H9 (cell line): Measurements from ENCODE around the gene RPL28. TPM values are rescaled to one million over a fixed set of nuclear protein-coding genes. Genes with fewer than 3 reads are reported as not detected.

Source experiments
- DNase-seq: peaks from one replicate; pipeline ENCODE4 v3.0.0-alpha.2; 2017
- H2AFZ ChIP-seq: one replicate; pipeline ENCODE4 v1.6.1; 2013; ENCODE audit warnings: mild to moderate bottlenecking, low read length, control low read depth, moderate library complexity
- H2AK5ac ChIP-seq: 2 replicates; pipeline ENCODE4 v1.6.1; 2013; ENCODE audit warnings: low read length, control low read depth, mixed read lengths; ENCODE audit not compliant: insufficient read length
- H2BK120ac ChIP-seq: one replicate; pipeline ENCODE4 v1.6.1; 2013; ENCODE audit warnings: low read depth, mild to moderate bottlenecking, low read length, control low read depth, inconsistent platforms; ENCODE audit not compliant: poor library complexity, severe bottlenecking
- H2BK12ac ChIP-seq: 2 replicates; pipeline ENCODE4 v1.6.1; 2013; ENCODE audit warnings: low read length, control low read depth, mixed read lengths, low read depth; ENCODE audit not compliant: insufficient read length
- H2BK15ac ChIP-seq: 2 replicates; pipeline ENCODE4 v1.6.1; 2013; ENCODE audit warnings: low read depth, low read length, control low read depth
- H2BK20ac ChIP-seq: one replicate; pipeline ENCODE4 v1.6.1; 2013; ENCODE audit warnings: low read depth, mild to moderate bottlenecking, low read length, control low read depth, inconsistent platforms; ENCODE audit not compliant: poor library complexity, severe bottlenecking
- H2BK5ac ChIP-seq: 2 replicates; pipeline ENCODE4 v1.6.1; 2013; ENCODE audit warnings: low read length, control low read depth, mixed read lengths; ENCODE audit not compliant: insufficient read length
- H3K14ac ChIP-seq: 2 replicates; pipeline ENCODE4 v1.6.1; 2013; ENCODE audit warnings: low read length, control low read depth; ENCODE audit not compliant: insufficient read depth
- H3K18ac ChIP-seq: 2 replicates; pipeline ENCODE4 v1.6.1; 2013; ENCODE audit warnings: low read depth, mild to moderate bottlenecking, mixed read lengths, low read length, control low read depth; ENCODE audit not compliant: insufficient read length
- H3K23ac ChIP-seq: 2 replicates; pipeline ENCODE4 v1.6.1; 2013; ENCODE audit warnings: low read length, control low read depth, mixed read lengths, low read depth; ENCODE audit not compliant: insufficient read length
- H3K23me2 ChIP-seq: 2 replicates; pipeline ENCODE4 v1.6.1; 2013; ENCODE audit warnings: low read depth, mild to moderate bottlenecking, mixed read lengths, low read length, control low read depth; ENCODE audit not compliant: insufficient read length, poor library complexity, severe bottlenecking
- H3K27ac ChIP-seq: 2 replicates; pipeline ENCODE4 v1.5.1; 2013; ENCODE audit warnings: low read length, control low read depth, mixed read lengths, low read depth; ENCODE audit not compliant: insufficient read length
- H3K27me3 ChIP-seq: 2 replicates; pipeline ENCODE4 v1.6.1; 2013; ENCODE audit warnings: low read length, control low read depth, inconsistent platforms; ENCODE audit not compliant: insufficient read depth
- H3K4ac ChIP-seq: 2 replicates; pipeline ENCODE4 v1.6.1; 2013; ENCODE audit warnings: low read depth, mild to moderate bottlenecking, control low read depth, inconsistent platforms, low read length, moderate library complexity
- H3K4me1 ChIP-seq: 2 replicates; pipeline ENCODE4 v1.6.1; 2013; ENCODE audit warnings: low read length, control low read depth, inconsistent platforms; ENCODE audit not compliant: insufficient read depth
- H3K4me2 ChIP-seq: 2 replicates; pipeline ENCODE4 v1.6.1; 2013; ENCODE audit warnings: low read length, control low read depth, mixed read lengths; ENCODE audit not compliant: insufficient read length, insufficient read depth
- H3K56ac ChIP-seq: 2 replicates; pipeline ENCODE4 v1.6.1; 2013; ENCODE audit warnings: low read depth, mild to moderate bottlenecking, mixed read lengths, low read length, control low read depth; ENCODE audit not compliant: insufficient read length
- H3K79me1 ChIP-seq: 2 replicates; pipeline ENCODE4 v1.6.1; 2013; ENCODE audit warnings: low read depth, mild to moderate bottlenecking, moderate library complexity, low read length, control low read depth, inconsistent platforms; ENCODE audit not compliant: insufficient read depth, poor library complexity, severe bottlenecking
- H3K79me2 ChIP-seq: 2 replicates; pipeline ENCODE4 v1.6.1; 2013; ENCODE audit warnings: low read length, control low read depth, inconsistent platforms; ENCODE audit not compliant: insufficient read depth
- H3K9ac ChIP-seq: 2 replicates; pipeline ENCODE4 v1.6.1; 2013; ENCODE audit warnings: low read length, control low read depth, mixed read lengths; ENCODE audit not compliant: insufficient read length; ENCODE audit errors: extremely low read depth
- H3K9me3 ChIP-seq: one replicate; pipeline ENCODE4 v1.6.1; 2013; ENCODE audit warnings: low read depth, low read length, inconsistent platforms; ENCODE audit not compliant: control insufficient read depth
- H3T11ph ChIP-seq: one replicate; pipeline ENCODE4 v1.6.1; 2013; ENCODE audit warnings: mild to moderate bottlenecking, low read length, control low read depth, inconsistent platforms
- H4K20me1 ChIP-seq: one replicate; pipeline ENCODE4 v1.6.1; 2013; ENCODE audit not compliant: control insufficient read depth, insufficient read length, insufficient read depth
- H4K5ac ChIP-seq: 2 replicates; pipeline ENCODE4 v1.6.1; 2013; ENCODE audit warnings: low read depth, mild to moderate bottlenecking, mixed read lengths, low read length, control low read depth; ENCODE audit not compliant: insufficient read length
- H4K8ac ChIP-seq: replicated peaks from 2 replicates; pipeline ENCODE4 v1.6.1; 2013; ENCODE audit warnings: low read length, control low read depth, mixed read lengths, low read depth; ENCODE audit not compliant: insufficient read length
- H4K91ac ChIP-seq: 2 replicates; pipeline ENCODE4 v1.6.1; 2013; ENCODE audit warnings: low read depth, mild to moderate bottlenecking, moderate library complexity, mixed read lengths, low read length, control low read depth; ENCODE audit not compliant: insufficient read length
- H3K27ac Mint-ChIP-seq, 3 experiments: 2 replicates in 2 of 3; 3 replicates in 1 of 3; pipeline ENCODE4 v1.8.0; 2020 to 2021; ENCODE audit warnings: mixed read lengths in 3 of 3, mild to moderate bottlenecking in 1 of 3, moderate library complexity in 1 of 3
- H3K27me3 Mint-ChIP-seq: 2 replicates; pipeline ENCODE4 v1.8.0; 2021; ENCODE audit warnings: low read depth, mild to moderate bottlenecking, moderate library complexity, mixed read lengths
- H3K36me3 Mint-ChIP-seq, 3 experiments: 2 replicates in 2 of 3; 3 replicates in 1 of 3; pipeline ENCODE4 v1.8.0; 2020 to 2021; ENCODE audit warnings: low read depth in 3 of 3, mixed read lengths in 3 of 3; ENCODE audit not compliant: insufficient read depth in 1 of 3
- H3K4me1 Mint-ChIP-seq, 2 experiments: 2 replicates each; pipeline ENCODE4 v1.8.0; 2020; ENCODE audit warnings: mixed read lengths in 2 of 2
- H3K4me3 Mint-ChIP-seq, 2 experiments: 2 replicates in 1 of 2; 3 replicates in 1 of 2; pipeline ENCODE4 v1.8.0; 2020 to 2021; ENCODE audit warnings: mild to moderate bottlenecking in 2 of 2, mixed read lengths in 2 of 2, moderate library complexity in 1 of 2
- H3K9me3 Mint-ChIP-seq, 2 experiments: 2 replicates in 1 of 2; 3 replicates in 1 of 2; pipeline ENCODE4 v1.8.0; 2020; ENCODE audit warnings: mild to moderate bottlenecking in 2 of 2, mixed read lengths in 2 of 2, moderate library complexity in 1 of 2
- WGBS: extraction: QIAGEN DNeasy Blood & Tissue Kit; methylation state at CpG from one replicate; pipeline ENCODE4 v1.1.7; 2013; ENCODE audit warnings: missing lambda C conversion rate, low lambda C conversion rate, mixed read lengths; ENCODE audit not compliant: insufficient read length; ENCODE audit errors: extremely low coverage; 5-methylcytosine and 5-hydroxymethylcytosine counted together
- total RNA-seq: library from RNA; stranded (reverse); gene quantifications from 2 replicates; pipeline ENCODE4 v1.2.1, GENCODE V29; 2021
- TF ChIP-seq, protein P1 (sequence below): fragments of 200-600 bp; sonication (generic); conservative IDR thresholded peaks from 3 replicates; pipeline ENCODE4 v1.8.0; 2021; ENCODE audit warnings: antibody characterized with exemption, mild to moderate bottlenecking

Gene RPL28
- total RNA-seq, 1 experiment from 2014 or later: 2,076 TPM

DNA sequence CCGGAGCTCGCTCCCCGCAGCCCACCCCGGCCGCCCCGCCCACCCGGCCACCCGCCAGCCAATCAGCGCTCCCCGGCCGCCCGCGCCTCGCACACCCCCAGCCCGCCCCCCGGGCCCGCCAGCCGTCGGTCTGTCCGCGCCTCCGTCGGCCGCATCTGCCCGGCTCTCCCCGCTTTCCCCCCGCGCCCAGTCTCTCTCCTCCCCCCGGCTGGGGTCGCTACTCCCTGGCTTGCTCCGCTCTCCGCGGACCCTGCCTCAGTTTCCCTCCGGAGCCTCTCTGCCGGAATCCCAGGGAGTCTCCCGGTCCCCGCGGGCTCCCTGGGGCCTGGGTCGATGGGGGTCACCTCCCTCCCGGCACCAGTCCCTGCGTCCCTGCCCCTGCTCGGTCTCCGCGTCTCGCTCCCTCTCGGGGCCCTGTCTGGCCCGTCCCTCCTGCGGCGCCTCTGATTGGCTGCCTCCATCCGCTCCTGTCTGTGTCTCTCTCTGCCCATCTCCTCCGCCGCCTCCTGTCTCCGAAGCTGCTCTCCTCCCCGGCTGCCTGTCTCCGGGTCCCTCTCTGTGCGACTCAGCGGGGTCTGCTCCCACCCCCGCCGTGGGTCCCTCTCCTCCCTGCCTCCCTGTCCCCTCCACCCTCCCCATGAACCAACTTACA lies 16.0 kb upstream of the RPL28 start:
- no peak overlapping the region for H3K23ac ChIP-seq
- H3K27ac Mint-ChIP-seq: peak overlapping the region in 1 of 3 experiments; percentile 63; a peak in 1 of 7 replicates
- H3K79me1 ChIP-seq: no peaks in the 10 kb centered on the region
- peak; percentile 91 for DNase-seq
- H2BK15ac ChIP-seq: no peak overlapping the region
- H4K20me1 ChIP-seq: no peaks in the 10 kb centered on the region
- H3K27me3 Mint-ChIP-seq: peaks cover 78% of the 10 kb centered on the region
- no peaks in the 10 kb centered on the region for H3K9me3 ChIP-seq
- H2BK20ac ChIP-seq: no peak overlapping the region
- no peak overlapping the region for H3K18ac ChIP-seq
- H3T11ph ChIP-seq: no peak overlapping the region
- H4K5ac ChIP-seq: no peak overlapping the region
- H3K27me3 ChIP-seq: peaks cover 5% of the 10 kb centered on the region
- no peak overlapping the region for H3K56ac ChIP-seq
- H3K9me3 Mint-ChIP-seq: peaks cover 0 to 5% of the 10 kb centered on the region in 2 experiments; a peak in 2 of 5 replicates
- no peak overlapping the region for H3K14ac ChIP-seq
- peak overlapping the region; percentile 76 for H3K4me2 ChIP-seq
- no peak overlapping the region for H2BK5ac ChIP-seq
- no peak overlapping the region for H2BK120ac ChIP-seq
- peaks cover 10% of the 10 kb centered on the region for H3K23me2 ChIP-seq
- H4K91ac ChIP-seq: no peak overlapping the region
- no peak overlapping the region for H2AK5ac ChIP-seq
- H4K8ac ChIP-seq: no peak overlapping the region
- no peak overlapping the region for H3K27ac ChIP-seq
- H3K9ac ChIP-seq: no peak overlapping the region
- H3K4me3 Mint-ChIP-seq: peak overlapping the region; percentile 71 to 89
- H3K4ac ChIP-seq: no peak overlapping the region
- no peak overlapping the region for H2AFZ ChIP-seq
- no peak overlapping the region for H2BK12ac ChIP-seq
- H3K79me2 ChIP-seq: no peaks in the 10 kb centered on the region
- peaks cover 27 to 43% of the 10 kb centered on the region in 2 experiments for H3K4me1 Mint-ChIP-seq
- TF ChIP-seq, protein P1, sequence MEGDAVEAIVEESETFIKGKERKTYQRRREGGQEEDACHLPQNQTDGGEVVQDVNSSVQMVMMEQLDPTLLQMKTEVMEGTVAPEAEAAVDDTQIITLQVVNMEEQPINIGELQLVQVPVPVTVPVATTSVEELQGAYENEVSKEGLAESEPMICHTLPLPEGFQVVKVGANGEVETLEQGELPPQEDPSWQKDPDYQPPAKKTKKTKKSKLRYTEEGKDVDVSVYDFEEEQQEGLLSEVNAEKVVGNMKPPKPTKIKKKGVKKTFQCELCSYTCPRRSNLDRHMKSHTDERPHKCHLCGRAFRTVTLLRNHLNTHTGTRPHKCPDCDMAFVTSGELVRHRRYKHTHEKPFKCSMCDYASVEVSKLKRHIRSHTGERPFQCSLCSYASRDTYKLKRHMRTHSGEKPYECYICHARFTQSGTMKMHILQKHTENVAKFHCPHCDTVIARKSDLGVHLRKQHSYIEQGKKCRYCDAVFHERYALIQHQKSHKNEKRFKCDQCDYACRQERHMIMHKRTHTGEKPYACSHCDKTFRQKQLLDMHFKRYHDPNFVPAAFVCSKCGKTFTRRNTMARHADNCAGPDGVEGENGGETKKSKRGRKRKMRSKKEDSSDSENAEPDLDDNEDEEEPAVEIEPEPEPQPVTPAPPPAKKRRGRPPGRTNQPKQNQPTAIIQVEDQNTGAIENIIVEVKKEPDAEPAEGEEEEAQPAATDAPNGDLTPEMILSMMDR: no peak
- no peaks in the 10 kb centered on the region for H3K4me1 ChIP-seq
- no CpG with 5 or more reads among the region's 59 CpGs for WGBS
- H3K36me3 Mint-ChIP-seq: peaks cover 0 to 6% (median 0%) of the 10 kb centered on the region in 3 experiments; a peak in 1 of 7 replicates
